ENCODE data around the gene EEF1G. TPM values are rescaled to one million over a fixed set of nuclear protein-coding genes. Genes with fewer than 3 reads are reported as not detected.

The EEF1G gene
- total RNA-seq, 1 experiment from 2014 or later, result 1,667 TPM

DNA sequence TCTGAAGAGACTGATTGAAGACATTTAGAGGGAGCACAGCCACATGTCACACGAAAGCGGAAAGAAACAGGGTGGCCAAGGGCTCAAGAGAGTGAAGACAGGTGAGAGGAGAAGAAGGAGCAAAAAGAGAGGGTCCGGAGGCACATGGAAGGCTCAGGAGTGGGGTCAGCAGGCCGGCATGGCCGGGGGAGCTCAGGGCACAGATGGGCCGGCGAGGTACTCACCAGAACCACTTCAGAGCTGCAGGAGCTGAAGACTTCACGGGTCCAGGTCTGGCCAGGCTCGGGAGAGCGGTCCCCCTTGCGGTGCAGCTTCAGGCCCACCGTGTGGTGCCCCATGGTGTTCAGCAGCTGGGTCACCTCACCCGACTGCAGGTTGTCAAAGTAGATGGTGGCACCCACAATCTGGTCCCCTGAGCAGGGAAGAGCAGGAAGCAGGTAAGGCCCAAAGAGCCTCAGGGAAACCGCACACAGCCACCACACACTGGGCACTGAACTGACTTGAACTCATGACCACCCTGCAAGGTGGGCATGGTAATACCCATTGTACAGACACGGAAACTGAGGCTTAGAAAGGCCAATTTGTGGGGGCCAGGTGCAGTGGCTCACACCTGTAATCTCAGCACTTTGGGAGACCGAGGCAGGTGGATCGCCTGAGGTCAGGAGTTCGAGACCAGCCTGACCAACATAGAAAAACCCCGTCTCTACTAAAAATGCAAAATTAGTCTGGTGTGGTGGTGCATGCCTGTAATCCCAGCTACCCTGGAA is 38.7 kb downstream of the EEF1G start:
- H3K36me3 Mint-ChIP-seq, result peaks cover 11% of the 10 kb centered on the region
- DNase-seq (ENCODE audit: low spot score) (no peak), ATAC-seq (no peak)
- no peaks in the 10 kb centered on the region; the same call in 1 of the 2 replicates for H3K27me3 Mint-ChIP-seq (ENCODE audit: low read depth)
- ChIA-PET POLR2A (interaction anchor here (0.6 kb wide), 1 partner anchor 160 kb away, joined by 3 read pairs; no protein-coding TSS in a partner anchor), CTCF (interaction anchor here (1.0 to 13.3 kb wide), 5 partner anchors 8 to 140 kb away, joined by 4 to 552 read pairs (median 5); partner anchors contain the start of gene SCGB1A1)
- H3K9me3 Mint-ChIP-seq, result peaks cover 26% of the 10 kb centered on the region
- no peak for TF ChIP-seq FOXK1 (CRISPR knock-in tag; IDR thresholded peaks at IDR 0.05)
- TF ChIP-seq, protein P1, sequence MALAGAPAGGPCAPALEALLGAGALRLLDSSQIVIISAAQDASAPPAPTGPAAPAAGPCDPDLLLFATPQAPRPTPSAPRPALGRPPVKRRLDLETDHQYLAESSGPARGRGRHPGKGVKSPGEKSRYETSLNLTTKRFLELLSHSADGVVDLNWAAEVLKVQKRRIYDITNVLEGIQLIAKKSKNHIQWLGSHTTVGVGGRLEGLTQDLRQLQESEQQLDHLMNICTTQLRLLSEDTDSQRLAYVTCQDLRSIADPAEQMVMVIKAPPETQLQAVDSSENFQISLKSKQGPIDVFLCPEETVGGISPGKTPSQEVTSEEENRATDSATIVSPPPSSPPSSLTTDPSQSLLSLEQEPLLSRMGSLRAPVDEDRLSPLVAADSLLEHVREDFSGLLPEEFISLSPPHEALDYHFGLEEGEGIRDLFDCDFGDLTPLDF (CRISPR knock-in tag; IDR thresholded peaks at IDR 0.05), result no peak
- TF ChIP-seq, protein P2, sequence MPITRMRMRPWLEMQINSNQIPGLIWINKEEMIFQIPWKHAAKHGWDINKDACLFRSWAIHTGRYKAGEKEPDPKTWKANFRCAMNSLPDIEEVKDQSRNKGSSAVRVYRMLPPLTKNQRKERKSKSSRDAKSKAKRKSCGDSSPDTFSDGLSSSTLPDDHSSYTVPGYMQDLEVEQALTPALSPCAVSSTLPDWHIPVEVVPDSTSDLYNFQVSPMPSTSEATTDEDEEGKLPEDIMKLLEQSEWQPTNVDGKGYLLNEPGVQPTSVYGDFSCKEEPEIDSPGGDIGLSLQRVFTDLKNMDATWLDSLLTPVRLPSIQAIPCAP (CRISPR knock-in tag; IDR thresholded peaks at IDR 0.05), result no peak
- TF ChIP-seq NR1H2 (CRISPR knock-in tag; IDR thresholded peaks at IDR 0.05), result no peak
- peak overlapping the region; percentile 79 for H3K27ac Mint-ChIP-seq
- H3K4me1 Mint-ChIP-seq, result peaks cover 13% of the 10 kb centered on the region
- H3K4me3 Mint-ChIP-seq, result no peak overlapping the region

- Mint-ChIP-seq H3K9me3 (peaks cover 54% of the 10 kb centered on the region), H3K27ac (no peak overlapping the region), H3K4me3 (no peak overlapping the region), H3K36me3 (peaks cover 22% of the 10 kb centered on the region), H3K27me3 (ENCODE audit: low read depth) (peaks cover 4% of the 10 kb centered on the region; the same call in 1 of the 2 replicates), H3K4me1 (peaks cover 7% of the 10 kb centered on the region)
- ATAC-seq (no peak), DNase-seq (ENCODE audit: low spot score) (no peak)
- CTCF ChIA-PET, result interaction anchor here (2.9 kb wide), 1 partner anchor 11 kb away, joined by 12 read pairs; no protein-coding TSS in a partner anchor
- POLR2A ChIA-PET, result no interaction called here
- TF ChIP-seq FOXP4 (CRISPR knock-in tag; IDR thresholded peaks at IDR 0.05) (no peak), ZNF512 (CRISPR knock-in tag; IDR thresholded peaks at IDR 0.05; ENCODE audit: borderline replicate concordance) (no peak), E2F4 (CRISPR knock-in tag; IDR thresholded peaks at IDR 0.05; ENCODE audit: borderline replicate concordance, low read depth) (no peak), SP1 (CRISPR knock-in tag; conservative IDR thresholded peaks at IDR 0.05) (no peak), ZNF281 (CRISPR knock-in tag; IDR thresholded peaks at IDR 0.05) (no peak), MXD4 (CRISPR knock-in tag; IDR thresholded peaks at IDR 0.05; ENCODE audit: borderline replicate concordance) (no peak), FOXK1 (CRISPR knock-in tag; IDR thresholded peaks at IDR 0.05) (no peak), GTF2I (CRISPR knock-in tag; conservative IDR thresholded peaks at IDR 0.05) (no peak), CREM (CRISPR knock-in tag; IDR thresholded peaks at IDR 0.05) (no peak), NR1H2 (CRISPR knock-in tag; IDR thresholded peaks at IDR 0.05) (no peak)
- TF ChIP-seq, protein P3, sequence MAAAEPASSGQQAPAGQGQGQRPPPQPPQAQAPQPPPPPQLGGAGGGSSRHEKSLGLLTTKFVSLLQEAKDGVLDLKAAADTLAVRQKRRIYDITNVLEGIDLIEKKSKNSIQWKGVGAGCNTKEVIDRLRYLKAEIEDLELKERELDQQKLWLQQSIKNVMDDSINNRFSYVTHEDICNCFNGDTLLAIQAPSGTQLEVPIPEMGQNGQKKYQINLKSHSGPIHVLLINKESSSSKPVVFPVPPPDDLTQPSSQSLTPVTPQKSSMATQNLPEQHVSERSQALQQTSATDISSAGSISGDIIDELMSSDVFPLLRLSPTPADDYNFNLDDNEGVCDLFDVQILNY (CRISPR knock-in tag; IDR thresholded peaks at IDR 0.05), result no peak
- TF ChIP-seq, protein P4, sequence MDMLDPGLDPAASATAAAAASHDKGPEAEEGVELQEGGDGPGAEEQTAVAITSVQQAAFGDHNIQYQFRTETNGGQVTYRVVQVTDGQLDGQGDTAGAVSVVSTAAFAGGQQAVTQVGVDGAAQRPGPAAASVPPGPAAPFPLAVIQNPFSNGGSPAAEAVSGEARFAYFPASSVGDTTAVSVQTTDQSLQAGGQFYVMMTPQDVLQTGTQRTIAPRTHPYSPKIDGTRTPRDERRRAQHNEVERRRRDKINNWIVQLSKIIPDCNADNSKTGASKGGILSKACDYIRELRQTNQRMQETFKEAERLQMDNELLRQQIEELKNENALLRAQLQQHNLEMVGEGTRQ (CRISPR knock-in tag; IDR thresholded peaks at IDR 0.05), result no peak
Measured at GRCh38 chr11:62532096-62532495, 41.6 kb downstream of the EEF1G start.

All from WTC11 (cell line).